ENCODE measurements around the gene PTPRD.

GRCh38 chr9:9615086-9615485, 997.7 kb downstream of the PTPRD start:
- TF ChIP-seq, protein P1, sequence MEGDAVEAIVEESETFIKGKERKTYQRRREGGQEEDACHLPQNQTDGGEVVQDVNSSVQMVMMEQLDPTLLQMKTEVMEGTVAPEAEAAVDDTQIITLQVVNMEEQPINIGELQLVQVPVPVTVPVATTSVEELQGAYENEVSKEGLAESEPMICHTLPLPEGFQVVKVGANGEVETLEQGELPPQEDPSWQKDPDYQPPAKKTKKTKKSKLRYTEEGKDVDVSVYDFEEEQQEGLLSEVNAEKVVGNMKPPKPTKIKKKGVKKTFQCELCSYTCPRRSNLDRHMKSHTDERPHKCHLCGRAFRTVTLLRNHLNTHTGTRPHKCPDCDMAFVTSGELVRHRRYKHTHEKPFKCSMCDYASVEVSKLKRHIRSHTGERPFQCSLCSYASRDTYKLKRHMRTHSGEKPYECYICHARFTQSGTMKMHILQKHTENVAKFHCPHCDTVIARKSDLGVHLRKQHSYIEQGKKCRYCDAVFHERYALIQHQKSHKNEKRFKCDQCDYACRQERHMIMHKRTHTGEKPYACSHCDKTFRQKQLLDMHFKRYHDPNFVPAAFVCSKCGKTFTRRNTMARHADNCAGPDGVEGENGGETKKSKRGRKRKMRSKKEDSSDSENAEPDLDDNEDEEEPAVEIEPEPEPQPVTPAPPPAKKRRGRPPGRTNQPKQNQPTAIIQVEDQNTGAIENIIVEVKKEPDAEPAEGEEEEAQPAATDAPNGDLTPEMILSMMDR (IDR thresholded peaks at IDR 0.05; ENCODE audit: low read depth, low read length, poor library complexity, severe bottlenecking) = no peak
- no peak for TF ChIP-seq EZH2phosphoT487 (IDR thresholded peaks at IDR 0.05; ENCODE audit: borderline replicate concordance, low read length)

Data from DOHH2 (cell line).